ENCODE results near the gene MRPL43.

Gene MRPL43

GRCh38 chr10:101030496-101031127 is 43.3 kb upstream of the MRPL43 start:
- Histone ChIP-seq H3K27me3 (ENCODE audit: control insufficient read depth in 2 of 2, insufficient read depth in 2 of 2, low read length in 2 of 2) (peaks cover 0 to 5% of the 10 kb centered on the region in 2 donors), H3K9me3 (ENCODE audit: control insufficient read depth in 2 of 2, low read length in 2 of 2) (no peaks in the 10 kb centered on the region), H3K4me3 (ENCODE audit: low read length in 2 of 2) (peak overlapping the region; percentile 74 to 81), H3K4me1 (ENCODE audit: control insufficient read depth in 2 of 2, insufficient read depth in 2 of 2, low read length in 2 of 2) (peaks cover 21% of the 10 kb centered on the region in 2 donors), H3K36me3 (ENCODE audit: control insufficient read depth in 2 of 2, insufficient read depth in 2 of 2, low read length in 2 of 2) (peaks cover 0 to 3% of the 10 kb centered on the region in 2 donors), H3K9ac (ENCODE audit: low read depth in 1 of 2, low read length in 2 of 2) (peak overlapping the region in 1 of 2 donors; percentile 79), H3K27ac (ENCODE audit: low read depth in 2 of 2, low read length in 2 of 2) (peak overlapping the region in 1 of 2 donors; percentile 78)

- Histone ChIP-seq H3K9ac (ENCODE audit: low read depth in 1 of 2, low read length in 2 of 2) (no peak overlapping the region), H3K9me3 (ENCODE audit: control insufficient read depth in 2 of 2, low read length in 2 of 2) (no peaks in the 10 kb centered on the region), H3K27me3 (ENCODE audit: control insufficient read depth in 2 of 2, insufficient read depth in 2 of 2, low read length in 2 of 2) (peaks cover 0 to 5% of the 10 kb centered on the region in 2 donors), H3K36me3 (ENCODE audit: control insufficient read depth in 2 of 2, insufficient read depth in 2 of 2, low read length in 2 of 2) (no peaks in the 10 kb centered on the region), H3K27ac (ENCODE audit: low read depth in 2 of 2, low read length in 2 of 2) (no peak overlapping the region), H3K4me1 (ENCODE audit: control insufficient read depth in 2 of 2, insufficient read depth in 2 of 2, low read length in 2 of 2) (peaks cover 21% of the 10 kb centered on the region in 2 donors), H3K4me3 (ENCODE audit: low read length in 2 of 2) (no peak overlapping the region)
These were observed 42.4 kb upstream of the MRPL43 start for GRCh38 chr10:101029520-101030295.

GRCh38 chr10:101028446-101029337 is 41.4 kb upstream of the MRPL43 start:
- H3K4me3 ChIP-seq (ENCODE audit: low read length in 2 of 2), result no peak overlapping the region
- H3K9me3 ChIP-seq (ENCODE audit: control insufficient read depth in 2 of 2, low read length in 2 of 2), result no peaks in the 10 kb centered on the region
- no peak overlapping the region for H3K9ac ChIP-seq (ENCODE audit: low read depth in 1 of 2, low read length in 2 of 2)
- H3K27ac ChIP-seq (ENCODE audit: low read depth in 2 of 2, low read length in 2 of 2), result no peak overlapping the region
- peaks cover 0 to 5% of the 10 kb centered on the region in 2 donors for H3K27me3 ChIP-seq (ENCODE audit: control insufficient read depth in 2 of 2, insufficient read depth in 2 of 2, low read length in 2 of 2)
- peaks cover 21% of the 10 kb centered on the region in 2 donors for H3K4me1 ChIP-seq (ENCODE audit: control insufficient read depth in 2 of 2, insufficient read depth in 2 of 2, low read length in 2 of 2)
- H3K36me3 ChIP-seq (ENCODE audit: control insufficient read depth in 2 of 2, insufficient read depth in 2 of 2, low read length in 2 of 2), result no peaks in the 10 kb centered on the region

- peaks cover 9 to 11% of the 10 kb centered on the region in 2 donors for H3K4me1 ChIP-seq (ENCODE audit: control insufficient read depth in 2 of 2, insufficient read depth in 2 of 2, low read length in 2 of 2)
- H3K36me3 ChIP-seq (ENCODE audit: control insufficient read depth in 2 of 2, insufficient read depth in 2 of 2, low read length in 2 of 2), result no peaks in the 10 kb centered on the region
- no peak overlapping the region for H3K4me3 ChIP-seq (ENCODE audit: low read length in 2 of 2)
- H3K9ac ChIP-seq (ENCODE audit: low read depth in 1 of 2, low read length in 2 of 2), result no peak overlapping the region
- no peaks in the 10 kb centered on the region for H3K9me3 ChIP-seq (ENCODE audit: control insufficient read depth in 2 of 2, low read length in 2 of 2)
- peaks cover 0 to 5% of the 10 kb centered on the region in 2 donors for H3K27me3 ChIP-seq (ENCODE audit: control insufficient read depth in 2 of 2, insufficient read depth in 2 of 2, low read length in 2 of 2)
- H3K27ac ChIP-seq (ENCODE audit: low read depth in 2 of 2, low read length in 2 of 2), result no peak overlapping the region
These were observed 39.9 kb upstream of the MRPL43 start for GRCh38 chr10:101027106-101027720.

- H3K27ac ChIP-seq (ENCODE audit: low read depth in 2 of 2, low read length in 2 of 2), result no peak overlapping the region
- H3K9me3 ChIP-seq (ENCODE audit: control insufficient read depth in 2 of 2, low read length in 2 of 2), result no peaks in the 10 kb centered on the region
- no peaks in the 10 kb centered on the region for H3K36me3 ChIP-seq (ENCODE audit: control insufficient read depth in 2 of 2, insufficient read depth in 2 of 2, low read length in 2 of 2)
- H3K4me1 ChIP-seq (ENCODE audit: control insufficient read depth in 2 of 2, insufficient read depth in 2 of 2, low read length in 2 of 2), result peaks cover 0 to 4% of the 10 kb centered on the region in 2 donors
- no peak overlapping the region for H3K9ac ChIP-seq (ENCODE audit: low read depth in 1 of 2, low read length in 2 of 2)
- peaks cover 0 to 2% of the 10 kb centered on the region in 2 donors for H3K27me3 ChIP-seq (ENCODE audit: control insufficient read depth in 2 of 2, insufficient read depth in 2 of 2, low read length in 2 of 2)
- no peak overlapping the region for H3K4me3 ChIP-seq (ENCODE audit: low read length in 2 of 2)
These were observed 35.8 kb upstream of the MRPL43 start for GRCh38 chr10:101022967-101023705.

- no peak overlapping the region for H3K9ac ChIP-seq (ENCODE audit: low read depth in 1 of 2, low read length in 2 of 2)
- H3K36me3 ChIP-seq (ENCODE audit: control insufficient read depth in 2 of 2, insufficient read depth in 2 of 2, low read length in 2 of 2), result no peaks in the 10 kb centered on the region
- H3K4me3 ChIP-seq (ENCODE audit: low read length in 2 of 2), result no peak overlapping the region
- H3K27ac ChIP-seq (ENCODE audit: low read depth in 2 of 2, low read length in 2 of 2), result no peak overlapping the region
- H3K4me1 ChIP-seq (ENCODE audit: control insufficient read depth in 2 of 2, insufficient read depth in 2 of 2, low read length in 2 of 2), result peaks cover 0 to 4% of the 10 kb centered on the region in 2 donors
- H3K27me3 ChIP-seq (ENCODE audit: control insufficient read depth in 2 of 2, insufficient read depth in 2 of 2, low read length in 2 of 2), result peaks cover 0 to 2% of the 10 kb centered on the region in 2 donors
- no peaks in the 10 kb centered on the region for H3K9me3 ChIP-seq (ENCODE audit: control insufficient read depth in 2 of 2, low read length in 2 of 2)
These were observed 34.5 kb upstream of the MRPL43 start for GRCh38 chr10:101021692-101022251.

GRCh38 chr10:101021239-101021638 is 33.9 kb upstream of the MRPL43 start:
- H3K9ac ChIP-seq (ENCODE audit: low read depth in 1 of 2, low read length in 2 of 2), result no peak overlapping the region
- no peaks in the 10 kb centered on the region for H3K9me3 ChIP-seq (ENCODE audit: control insufficient read depth in 2 of 2, low read length in 2 of 2)
- peaks cover 0 to 2% of the 10 kb centered on the region in 2 donors for H3K27me3 ChIP-seq (ENCODE audit: control insufficient read depth in 2 of 2, insufficient read depth in 2 of 2, low read length in 2 of 2)
- no peak overlapping the region for H3K27ac ChIP-seq (ENCODE audit: low read depth in 2 of 2, low read length in 2 of 2)
- no peaks in the 10 kb centered on the region for H3K36me3 ChIP-seq (ENCODE audit: control insufficient read depth in 2 of 2, insufficient read depth in 2 of 2, low read length in 2 of 2)
- peaks cover 0 to 4% of the 10 kb centered on the region in 2 donors for H3K4me1 ChIP-seq (ENCODE audit: control insufficient read depth in 2 of 2, insufficient read depth in 2 of 2, low read length in 2 of 2)
- no peak overlapping the region for H3K4me3 ChIP-seq (ENCODE audit: low read length in 2 of 2)

GRCh38 chr10:101020427-101021075 is 33.3 kb upstream of the MRPL43 start:
- no peaks in the 10 kb centered on the region for H3K9me3 ChIP-seq (ENCODE audit: control insufficient read depth in 2 of 2, low read length in 2 of 2)
- H3K9ac ChIP-seq (ENCODE audit: low read depth in 1 of 2, low read length in 2 of 2), result no peak overlapping the region
- no peak overlapping the region for H3K4me3 ChIP-seq (ENCODE audit: low read length in 2 of 2)
- no peaks in the 10 kb centered on the region for H3K36me3 ChIP-seq (ENCODE audit: control insufficient read depth in 2 of 2, insufficient read depth in 2 of 2, low read length in 2 of 2)
- H3K4me1 ChIP-seq (ENCODE audit: control insufficient read depth in 2 of 2, insufficient read depth in 2 of 2, low read length in 2 of 2), result peaks cover 0 to 4% of the 10 kb centered on the region in 2 donors
- H3K27me3 ChIP-seq (ENCODE audit: control insufficient read depth in 2 of 2, insufficient read depth in 2 of 2, low read length in 2 of 2), result peaks cover 0 to 2% of the 10 kb centered on the region in 2 donors
- no peak overlapping the region for H3K27ac ChIP-seq (ENCODE audit: low read depth in 2 of 2, low read length in 2 of 2)

- Histone ChIP-seq H3K36me3 (ENCODE audit: control insufficient read depth in 2 of 2, insufficient read depth in 2 of 2, low read length in 2 of 2) (no peaks in the 10 kb centered on the region), H3K9me3 (ENCODE audit: control insufficient read depth in 2 of 2, low read length in 2 of 2) (no peaks in the 10 kb centered on the region), H3K4me1 (ENCODE audit: control insufficient read depth in 2 of 2, insufficient read depth in 2 of 2, low read length in 2 of 2) (peaks cover 0 to 4% of the 10 kb centered on the region in 2 donors), H3K27me3 (ENCODE audit: control insufficient read depth in 2 of 2, insufficient read depth in 2 of 2, low read length in 2 of 2) (peaks cover 0 to 2% of the 10 kb centered on the region in 2 donors), H3K4me3 (ENCODE audit: low read length in 2 of 2) (no peak overlapping the region), H3K9ac (ENCODE audit: low read depth in 1 of 2, low read length in 2 of 2) (no peak overlapping the region), H3K27ac (ENCODE audit: low read depth in 2 of 2, low read length in 2 of 2) (no peak overlapping the region)
These were observed 32.1 kb upstream of the MRPL43 start for GRCh38 chr10:101019440-101019703.

All from mucosa of rectum (tissue), 2 donors.